Measurements from ENCODE around the gene ZG16.
A peak's percentile ranks its signal among the peaks of the same experiment; 100 is the strongest.
"Not testable (repeated sequence)": the region's sequence is repeated elsewhere in the genome, so short reads cannot be mapped to it uniquely, and the experiment has no call there.

The ZG16 gene

DNA sequence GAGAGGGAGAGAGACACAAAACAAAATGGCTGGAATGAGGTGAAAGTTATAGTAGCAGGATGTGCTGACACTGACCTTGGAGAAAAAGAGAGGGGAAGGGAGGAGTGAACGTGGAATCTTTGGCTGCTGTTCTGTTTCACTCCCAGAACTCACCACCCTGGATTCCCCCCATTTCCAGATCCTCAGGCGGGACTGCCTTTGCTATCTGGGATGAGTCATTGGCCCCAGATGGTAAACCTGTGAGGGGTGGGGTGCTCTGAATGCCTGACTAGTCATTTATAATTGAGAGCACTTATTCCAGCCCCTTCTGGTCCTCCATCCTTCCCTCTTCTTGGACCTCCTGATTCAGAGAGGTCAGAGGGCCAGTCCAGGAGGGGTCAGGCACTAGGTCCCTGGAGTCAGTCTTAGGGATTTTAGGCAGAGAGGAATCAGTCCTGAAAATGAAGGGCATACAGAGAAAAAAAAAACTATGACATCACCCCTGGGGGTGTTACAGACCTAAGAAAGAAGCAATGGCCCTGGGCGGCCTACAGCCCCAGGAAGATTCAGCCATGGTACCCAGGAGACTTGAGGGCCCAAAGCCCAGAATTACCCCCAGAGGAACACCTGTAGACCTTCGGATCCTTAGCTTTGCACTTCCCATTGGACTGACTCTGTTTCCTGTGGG is 2.2 kb upstream of the ZG16 start:
- TF ChIP-seq, protein P1, sequence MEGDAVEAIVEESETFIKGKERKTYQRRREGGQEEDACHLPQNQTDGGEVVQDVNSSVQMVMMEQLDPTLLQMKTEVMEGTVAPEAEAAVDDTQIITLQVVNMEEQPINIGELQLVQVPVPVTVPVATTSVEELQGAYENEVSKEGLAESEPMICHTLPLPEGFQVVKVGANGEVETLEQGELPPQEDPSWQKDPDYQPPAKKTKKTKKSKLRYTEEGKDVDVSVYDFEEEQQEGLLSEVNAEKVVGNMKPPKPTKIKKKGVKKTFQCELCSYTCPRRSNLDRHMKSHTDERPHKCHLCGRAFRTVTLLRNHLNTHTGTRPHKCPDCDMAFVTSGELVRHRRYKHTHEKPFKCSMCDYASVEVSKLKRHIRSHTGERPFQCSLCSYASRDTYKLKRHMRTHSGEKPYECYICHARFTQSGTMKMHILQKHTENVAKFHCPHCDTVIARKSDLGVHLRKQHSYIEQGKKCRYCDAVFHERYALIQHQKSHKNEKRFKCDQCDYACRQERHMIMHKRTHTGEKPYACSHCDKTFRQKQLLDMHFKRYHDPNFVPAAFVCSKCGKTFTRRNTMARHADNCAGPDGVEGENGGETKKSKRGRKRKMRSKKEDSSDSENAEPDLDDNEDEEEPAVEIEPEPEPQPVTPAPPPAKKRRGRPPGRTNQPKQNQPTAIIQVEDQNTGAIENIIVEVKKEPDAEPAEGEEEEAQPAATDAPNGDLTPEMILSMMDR (IDR thresholded peaks at IDR 0.05; ENCODE audit: insufficient read depth, low read depth, low read length, missing control alignments): no peak
- DNase-seq (ENCODE audit: low read depth): no peak
- no peak overlapping the region for H3K4me3 ChIP-seq (ENCODE audit: low read depth, low read length)

DNA sequence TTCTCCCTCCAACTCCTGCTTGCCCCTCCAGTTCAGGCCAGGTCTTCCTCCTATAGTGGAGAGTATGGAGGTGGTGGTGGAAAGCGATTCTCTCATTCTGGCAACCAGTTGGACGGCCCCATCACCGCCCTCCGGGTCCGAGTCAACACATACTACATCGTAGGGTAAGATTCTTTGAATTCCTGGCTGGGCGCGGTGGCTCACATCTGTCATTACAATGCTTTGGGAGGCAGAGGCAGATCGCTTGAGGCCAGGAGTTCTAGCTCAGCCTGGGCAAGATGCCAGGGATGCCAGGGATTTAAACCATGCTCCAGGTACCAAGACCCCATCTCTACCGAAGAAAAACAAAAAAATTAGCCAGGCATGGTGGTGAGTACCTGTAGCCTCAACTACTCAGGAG is 1.4 kb downstream of the ZG16 start:
- DNase-seq (ENCODE audit: low read depth): no peak
- TF ChIP-seq, protein P1 (IDR thresholded peaks at IDR 0.05; ENCODE audit: insufficient read depth, low read depth, low read length, missing control alignments): no peak
- no peak overlapping the region for H3K4me3 ChIP-seq (ENCODE audit: low read depth, low read length)

DNA sequence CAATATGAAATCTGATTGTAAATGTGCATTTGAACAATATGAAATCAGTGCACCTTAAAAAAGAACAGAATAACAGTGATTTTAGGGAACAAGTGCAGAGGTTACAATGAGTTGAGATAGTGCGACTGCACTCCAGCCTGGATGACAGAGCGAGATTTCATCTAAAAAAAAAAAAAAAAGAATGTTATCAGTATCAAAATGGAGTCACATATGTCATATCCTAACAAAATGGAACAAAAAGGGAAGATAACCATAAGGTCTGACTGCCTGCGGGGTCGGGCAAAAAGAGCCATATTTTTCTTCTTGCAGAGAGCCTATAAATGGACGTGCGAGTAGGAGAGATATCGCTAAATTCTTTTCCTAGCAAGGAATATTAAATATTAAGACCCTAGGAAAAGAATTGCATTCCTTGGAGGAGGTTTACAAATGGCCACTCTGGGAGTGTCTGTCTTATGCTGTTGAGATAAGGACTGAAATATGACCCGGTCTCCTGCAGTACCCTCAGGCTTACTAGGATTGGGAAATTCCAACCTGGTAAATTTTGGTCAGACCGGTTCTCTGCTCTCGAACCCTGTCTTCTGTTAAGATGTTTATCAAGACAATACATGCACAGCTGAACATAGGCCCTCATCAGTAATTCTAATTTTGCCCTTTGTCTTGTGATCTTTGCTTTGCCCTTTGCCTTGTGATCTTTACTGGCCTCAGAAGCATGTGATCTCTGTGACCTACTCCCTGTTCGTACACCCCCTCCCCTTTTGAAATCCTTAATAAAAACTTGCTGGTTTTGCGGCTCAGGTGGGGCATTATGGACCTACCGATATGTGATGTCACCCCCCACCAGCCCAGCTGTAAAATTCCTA is 5.3 kb downstream of the ZG16 start:
- DNase-seq (ENCODE audit: low read depth); H3K4me3 ChIP-seq (ENCODE audit: low read depth, low read length): not testable (repeated sequence)

DNA sequence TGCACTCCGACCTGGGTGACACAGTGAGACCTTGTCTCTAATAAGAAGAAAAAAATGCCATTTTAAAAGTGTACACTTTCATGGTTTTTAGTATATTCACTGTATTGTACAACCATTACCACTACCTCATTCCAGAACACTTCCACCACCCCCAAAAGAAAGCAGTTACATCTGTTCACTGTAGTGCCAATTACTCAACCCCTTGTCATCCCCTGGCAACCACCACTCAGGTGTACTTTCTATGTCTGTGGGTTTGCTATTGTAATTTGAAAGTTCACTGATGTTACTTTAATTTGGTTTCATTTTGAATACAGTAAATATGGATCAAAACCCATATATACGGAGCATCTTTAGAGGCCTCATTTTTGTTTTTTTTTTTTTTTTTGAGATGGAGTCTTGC is 6.1 kb downstream of the ZG16 start:
- peak; percentile 41 for DNase-seq (ENCODE audit: low read depth)
- TF ChIP-seq, protein P1 (IDR thresholded peaks at IDR 0.05; ENCODE audit: insufficient read depth, low read depth, low read length, missing control alignments): no peak
- H3K4me3 ChIP-seq (ENCODE audit: low read depth, low read length): no peak overlapping the region

DNA sequence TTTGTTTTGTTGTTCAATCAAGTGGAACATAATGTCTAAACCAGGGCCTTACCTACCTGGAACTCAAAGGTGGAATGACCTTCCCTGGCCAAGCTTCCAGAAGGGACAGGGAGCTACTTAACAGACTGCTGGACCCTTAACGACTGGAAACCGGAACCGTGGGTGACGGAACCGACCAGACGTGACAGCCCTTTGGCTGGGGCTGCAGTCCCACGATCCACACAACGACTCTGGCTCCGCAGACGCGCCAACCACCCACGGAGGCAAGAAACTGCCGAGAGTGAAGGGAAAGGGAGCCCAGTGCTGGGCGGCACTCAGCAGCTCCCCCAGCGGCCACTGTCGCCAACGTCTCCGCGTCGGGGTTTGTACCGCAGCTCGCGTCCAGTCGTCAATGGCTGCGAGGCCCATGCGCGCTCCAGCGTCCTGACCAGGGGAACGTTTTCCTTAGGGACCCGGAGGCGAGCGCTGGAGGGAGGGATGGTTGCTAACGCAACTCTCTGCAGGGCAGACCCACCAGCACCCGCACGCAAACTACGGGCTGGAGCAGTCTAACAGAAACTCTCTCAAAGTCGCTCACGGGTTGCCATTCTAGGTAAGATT is 6.9 kb downstream of the ZG16 start:
- TF ChIP-seq, protein P1 (IDR thresholded peaks at IDR 0.05; ENCODE audit: insufficient read depth, low read depth, low read length, missing control alignments): peak; percentile 94
- DNase-seq (ENCODE audit: low read depth): peak; percentile 78
- peak overlapping the region; percentile 47 for H3K4me3 ChIP-seq (ENCODE audit: low read depth, low read length)

DNA sequence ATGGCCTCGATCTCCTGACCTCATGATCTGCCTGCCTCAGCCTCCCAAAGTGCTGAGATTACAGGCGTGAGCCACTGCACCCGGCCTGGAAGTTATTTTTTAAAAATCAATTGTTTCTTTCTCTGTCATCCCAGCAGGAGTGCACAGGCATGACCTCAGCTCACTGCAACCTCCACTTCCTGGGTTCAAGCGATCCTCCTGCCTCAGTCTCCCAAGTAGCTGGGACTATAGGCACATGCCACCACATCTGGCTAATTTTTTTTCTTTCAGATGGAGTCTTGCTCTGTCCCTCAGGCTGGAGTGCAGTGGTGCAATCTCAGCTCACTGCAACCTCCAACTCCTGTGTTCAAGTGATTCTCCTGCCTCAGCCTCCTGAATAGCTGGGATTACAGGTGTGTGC is 9.1 kb downstream of the ZG16 start:
- H3K4me3 ChIP-seq (ENCODE audit: low read depth, low read length); DNase-seq (ENCODE audit: low read depth): not testable (repeated sequence)

DNA sequence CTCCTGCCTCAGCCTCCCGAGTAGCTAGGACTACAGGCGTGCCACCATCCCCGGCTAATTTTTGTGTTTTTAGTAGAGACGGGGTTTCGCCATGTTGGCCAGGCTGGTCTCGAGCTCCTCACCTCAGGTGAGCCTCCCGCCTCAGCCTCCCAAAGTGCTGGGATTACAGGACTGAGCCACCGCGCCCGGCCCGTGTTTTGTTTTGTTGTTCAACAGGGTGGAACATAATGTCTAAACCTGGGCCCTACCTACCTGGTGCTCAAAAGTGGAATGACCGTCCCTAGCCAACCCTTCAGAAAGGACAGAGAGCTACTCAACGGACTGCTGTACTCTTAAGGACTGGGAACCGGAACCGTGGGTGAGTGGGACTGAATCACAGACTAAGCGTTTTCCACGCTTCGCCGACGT is 11.7 kb downstream of the ZG16 start:
- DNase-seq (ENCODE audit: low read depth): peak; percentile 49
- TF ChIP-seq, protein P1 (IDR thresholded peaks at IDR 0.05; ENCODE audit: insufficient read depth, low read depth, low read length, missing control alignments): no peak
- peak overlapping the region; percentile 63 for H3K4me3 ChIP-seq (ENCODE audit: low read depth, low read length)

All from GM12865 (cell line).